H9 (cell line): ENCODE data around the gene LMNTD2. TPM values are rescaled to one million over a fixed set of nuclear protein-coding genes. Genes with fewer than 3 reads are reported as not detected.
A peak's percentile ranks its signal among the peaks of the same experiment; 100 is the strongest.

Experiments used
- DNase-seq: peaks from one replicate; pipeline ENCODE4 v3.0.0-alpha.2; 2017
- H2AFZ ChIP-seq: one replicate; pipeline ENCODE4 v1.6.1; 2013; ENCODE audit warnings: mild to moderate bottlenecking, low read length, control low read depth, moderate library complexity
- H2AK5ac ChIP-seq: 2 replicates; pipeline ENCODE4 v1.6.1; 2013; ENCODE audit warnings: low read length, control low read depth, mixed read lengths; ENCODE audit not compliant: insufficient read length
- H2BK120ac ChIP-seq: one replicate; pipeline ENCODE4 v1.6.1; 2013; ENCODE audit warnings: low read depth, mild to moderate bottlenecking, low read length, control low read depth, inconsistent platforms; ENCODE audit not compliant: poor library complexity, severe bottlenecking
- H2BK12ac ChIP-seq: 2 replicates; pipeline ENCODE4 v1.6.1; 2013; ENCODE audit warnings: low read length, control low read depth, mixed read lengths, low read depth; ENCODE audit not compliant: insufficient read length
- H2BK15ac ChIP-seq: 2 replicates; pipeline ENCODE4 v1.6.1; 2013; ENCODE audit warnings: low read depth, low read length, control low read depth
- H2BK20ac ChIP-seq: one replicate; pipeline ENCODE4 v1.6.1; 2013; ENCODE audit warnings: low read depth, mild to moderate bottlenecking, low read length, control low read depth, inconsistent platforms; ENCODE audit not compliant: poor library complexity, severe bottlenecking
- H2BK5ac ChIP-seq: 2 replicates; pipeline ENCODE4 v1.6.1; 2013; ENCODE audit warnings: low read length, control low read depth, mixed read lengths; ENCODE audit not compliant: insufficient read length
- H3K14ac ChIP-seq: 2 replicates; pipeline ENCODE4 v1.6.1; 2013; ENCODE audit warnings: low read length, control low read depth; ENCODE audit not compliant: insufficient read depth
- H3K18ac ChIP-seq: 2 replicates; pipeline ENCODE4 v1.6.1; 2013; ENCODE audit warnings: low read depth, mild to moderate bottlenecking, mixed read lengths, low read length, control low read depth; ENCODE audit not compliant: insufficient read length
- H3K23ac ChIP-seq: 2 replicates; pipeline ENCODE4 v1.6.1; 2013; ENCODE audit warnings: low read length, control low read depth, mixed read lengths, low read depth; ENCODE audit not compliant: insufficient read length
- H3K23me2 ChIP-seq: 2 replicates; pipeline ENCODE4 v1.6.1; 2013; ENCODE audit warnings: low read depth, mild to moderate bottlenecking, mixed read lengths, low read length, control low read depth; ENCODE audit not compliant: insufficient read length, poor library complexity, severe bottlenecking
- H3K27ac ChIP-seq: 2 replicates; pipeline ENCODE4 v1.5.1; 2013; ENCODE audit warnings: low read length, control low read depth, mixed read lengths, low read depth; ENCODE audit not compliant: insufficient read length
- H3K27me3 ChIP-seq: 2 replicates; pipeline ENCODE4 v1.6.1; 2013; ENCODE audit warnings: low read length, control low read depth, inconsistent platforms; ENCODE audit not compliant: insufficient read depth
- H3K4ac ChIP-seq: 2 replicates; pipeline ENCODE4 v1.6.1; 2013; ENCODE audit warnings: low read depth, mild to moderate bottlenecking, control low read depth, inconsistent platforms, low read length, moderate library complexity
- H3K4me1 ChIP-seq: 2 replicates; pipeline ENCODE4 v1.6.1; 2013; ENCODE audit warnings: low read length, control low read depth, inconsistent platforms; ENCODE audit not compliant: insufficient read depth
- H3K4me2 ChIP-seq: 2 replicates; pipeline ENCODE4 v1.6.1; 2013; ENCODE audit warnings: low read length, control low read depth, mixed read lengths; ENCODE audit not compliant: insufficient read length, insufficient read depth
- H3K56ac ChIP-seq: 2 replicates; pipeline ENCODE4 v1.6.1; 2013; ENCODE audit warnings: low read depth, mild to moderate bottlenecking, mixed read lengths, low read length, control low read depth; ENCODE audit not compliant: insufficient read length
- H3K79me1 ChIP-seq: 2 replicates; pipeline ENCODE4 v1.6.1; 2013; ENCODE audit warnings: low read depth, mild to moderate bottlenecking, moderate library complexity, low read length, control low read depth, inconsistent platforms; ENCODE audit not compliant: insufficient read depth, poor library complexity, severe bottlenecking
- H3K79me2 ChIP-seq: 2 replicates; pipeline ENCODE4 v1.6.1; 2013; ENCODE audit warnings: low read length, control low read depth, inconsistent platforms; ENCODE audit not compliant: insufficient read depth
- H3K9ac ChIP-seq: 2 replicates; pipeline ENCODE4 v1.6.1; 2013; ENCODE audit warnings: low read length, control low read depth, mixed read lengths; ENCODE audit not compliant: insufficient read length; ENCODE audit errors: extremely low read depth
- H3K9me3 ChIP-seq: one replicate; pipeline ENCODE4 v1.6.1; 2013; ENCODE audit warnings: low read depth, low read length, inconsistent platforms; ENCODE audit not compliant: control insufficient read depth
- H3T11ph ChIP-seq: one replicate; pipeline ENCODE4 v1.6.1; 2013; ENCODE audit warnings: mild to moderate bottlenecking, low read length, control low read depth, inconsistent platforms
- H4K20me1 ChIP-seq: one replicate; pipeline ENCODE4 v1.6.1; 2013; ENCODE audit not compliant: control insufficient read depth, insufficient read length, insufficient read depth
- H4K5ac ChIP-seq: 2 replicates; pipeline ENCODE4 v1.6.1; 2013; ENCODE audit warnings: low read depth, mild to moderate bottlenecking, mixed read lengths, low read length, control low read depth; ENCODE audit not compliant: insufficient read length
- H4K8ac ChIP-seq: replicated peaks from 2 replicates; pipeline ENCODE4 v1.6.1; 2013; ENCODE audit warnings: low read length, control low read depth, mixed read lengths, low read depth; ENCODE audit not compliant: insufficient read length
- H4K91ac ChIP-seq: 2 replicates; pipeline ENCODE4 v1.6.1; 2013; ENCODE audit warnings: low read depth, mild to moderate bottlenecking, moderate library complexity, mixed read lengths, low read length, control low read depth; ENCODE audit not compliant: insufficient read length
- H3K27ac Mint-ChIP-seq, 3 experiments: 2 replicates in 2 of 3; 3 replicates in 1 of 3; pipeline ENCODE4 v1.8.0; 2020 to 2021; ENCODE audit warnings: mixed read lengths in 3 of 3, mild to moderate bottlenecking in 1 of 3, moderate library complexity in 1 of 3
- H3K27me3 Mint-ChIP-seq: 2 replicates; pipeline ENCODE4 v1.8.0; 2021; ENCODE audit warnings: low read depth, mild to moderate bottlenecking, moderate library complexity, mixed read lengths
- H3K36me3 Mint-ChIP-seq, 3 experiments: 2 replicates in 2 of 3; 3 replicates in 1 of 3; pipeline ENCODE4 v1.8.0; 2020 to 2021; ENCODE audit warnings: low read depth in 3 of 3, mixed read lengths in 3 of 3; ENCODE audit not compliant: insufficient read depth in 1 of 3
- H3K4me1 Mint-ChIP-seq, 2 experiments: 2 replicates each; pipeline ENCODE4 v1.8.0; 2020; ENCODE audit warnings: mixed read lengths in 2 of 2
- H3K4me3 Mint-ChIP-seq, 2 experiments: 2 replicates in 1 of 2; 3 replicates in 1 of 2; pipeline ENCODE4 v1.8.0; 2020 to 2021; ENCODE audit warnings: mild to moderate bottlenecking in 2 of 2, mixed read lengths in 2 of 2, moderate library complexity in 1 of 2
- H3K9me3 Mint-ChIP-seq, 2 experiments: 2 replicates in 1 of 2; 3 replicates in 1 of 2; pipeline ENCODE4 v1.8.0; 2020; ENCODE audit warnings: mild to moderate bottlenecking in 2 of 2, mixed read lengths in 2 of 2, moderate library complexity in 1 of 2
- CTCF ChIP-seq: fragments of 200-600 bp; sonication (generic); conservative IDR thresholded peaks from 3 replicates; pipeline ENCODE4 v1.8.0; 2021; ENCODE audit warnings: antibody characterized with exemption, mild to moderate bottlenecking
- WGBS: extraction: QIAGEN DNeasy Blood & Tissue Kit; methylation state at CpG from one replicate; pipeline ENCODE4 v1.1.7; 2013; ENCODE audit warnings: missing lambda C conversion rate, low lambda C conversion rate, mixed read lengths; ENCODE audit not compliant: insufficient read length; ENCODE audit errors: extremely low coverage; 5-methylcytosine and 5-hydroxymethylcytosine counted together
- total RNA-seq: library from RNA; stranded (reverse); gene quantifications from 2 replicates; pipeline ENCODE4 v1.2.1, GENCODE V29; 2021

The LMNTD2 gene
- total RNA-seq, 1 experiment from 2014 or later: 4.7 TPM

- Histone ChIP-seq H2BK15ac (no peak overlapping the region), H3T11ph (no peak overlapping the region), H3K23ac (no peak overlapping the region), H4K91ac (no peak overlapping the region), H3K27ac (no peak overlapping the region), H2BK5ac (no peak overlapping the region), H3K4me1 (no peaks in the 10 kb centered on the region), H3K9me3 (no peaks in the 10 kb centered on the region), H3K4me2 (peak overlapping the region; percentile 91), H3K14ac (no peak overlapping the region), H2AK5ac (no peak overlapping the region), H3K9ac (peak overlapping the region; percentile 49), H3K79me2 (peaks cover 2% of the 10 kb centered on the region; the same call in 1 of the 2 replicates), H4K20me1 (no peaks in the 10 kb centered on the region), H3K56ac (no peak overlapping the region), H3K27me3 (no peaks in the 10 kb centered on the region; the same call in 1 of the 2 replicates), H4K5ac (no peak overlapping the region), H3K79me1 (no peaks in the 10 kb centered on the region), H3K18ac (peak overlapping the region; percentile 5), H2BK12ac (no peak overlapping the region), H3K23me2 (peaks cover 16% of the 10 kb centered on the region), H4K8ac (no peak overlapping the region), H2BK120ac (no peak overlapping the region), H2AFZ (no peak overlapping the region), H3K4ac (no peak overlapping the region), H2BK20ac (no peak overlapping the region)
- 0 out of 3 replicates have a peak, but pooled peaks have one; percentile 12 for TF ChIP-seq CTCF
- peak; percentile 98 for DNase-seq
- WGBS: no CpG with 5 or more reads among the region's 71 CpGs
- Mint-ChIP-seq H3K4me3 (peak overlapping the region; percentile 93 to 97), H3K36me3 (peaks cover 10 to 17% (median 16%) of the 10 kb centered on the region in 3 experiments), H3K9me3 (no peaks in the 10 kb centered on the region), H3K4me1 (peaks cover 3 to 9% of the 10 kb centered on the region in 2 experiments; a peak in 2 of 4 replicates), H3K27me3 (no peaks in the 10 kb centered on the region; the same call in none of the 2 replicates), H3K27ac (peak overlapping the region; percentile 97 to 100 (median 99))
Observed at GRCh38 chr11:506238-506994, 54.1 kb downstream of the LMNTD2 start.
